Effector memory CD8-positive, alpha-beta T cell (primary cell): ENCODE measurements around the gene GPRIN3.

ENCODE experiments used
- ATAC-seq: fragments of 150-1000 bp; cut with Tn5 transposase; replicated peaks from 2 replicates; pipeline ENCODE4 v1.10.0; 2021; ENCODE audit warnings: mild to moderate bottlenecking, moderate library complexity
- DNase-seq, 3 experiments: peaks; one replicate each; pipeline ENCODE4 v3.0.0; 2021
- H3K27ac Mint-ChIP-seq, 2 donors: one replicate each; pipeline ENCODE4 v1.8.0; 2022; ENCODE audit warnings: mild to moderate bottlenecking in 2 of 2, mixed read lengths in 2 of 2, moderate library complexity in 2 of 2
- H3K27me3 Mint-ChIP-seq, 2 donors: one replicate each; pipeline ENCODE4 v1.8.0; 2022; ENCODE audit warnings: mixed read lengths in 2 of 2
- H3K36me3 Mint-ChIP-seq: one replicate; pipeline ENCODE4 v1.8.0; 2022; ENCODE audit warnings: mild to moderate bottlenecking, moderate library complexity, mixed read lengths; ENCODE audit not compliant: insufficient read depth
- H3K4me1 Mint-ChIP-seq, 2 donors: one replicate each; pipeline ENCODE4 v1.8.0; 2022; ENCODE audit warnings: low read depth in 2 of 2, mixed read lengths in 2 of 2
- H3K4me3 Mint-ChIP-seq, 2 donors: one replicate each; pipeline ENCODE4 v1.8.0; 2022; ENCODE audit warnings: mild to moderate bottlenecking in 2 of 2, mixed read lengths in 2 of 2, moderate library complexity in 2 of 2
- H3K9me3 Mint-ChIP-seq, 2 donors: one replicate each; pipeline ENCODE4 v1.8.0; 2022; ENCODE audit warnings: mixed read lengths in 2 of 2

The GPRIN3 gene

GRCh38 chr4:89277412-89277811 lies 30.2 kb downstream of the GPRIN3 start:
- DNase-seq (no peak), ATAC-seq (no peak)
- Mint-ChIP-seq H3K27ac (no peak overlapping the region), H3K9me3 (peaks cover 0 to 2% of the 10 kb centered on the region in 2 donors), H3K36me3 (peaks cover 22% of the 10 kb centered on the region), H3K4me1 (peaks cover 48 to 61% of the 10 kb centered on the region in 2 donors), H3K4me3 (no peak overlapping the region), H3K27me3 (no peaks in the 10 kb centered on the region)

GRCh38 chr4:89276296-89276695 lies 31.3 kb downstream of the GPRIN3 start:
- H3K4me3 Mint-ChIP-seq = no peak overlapping the region
- H3K36me3 Mint-ChIP-seq = peaks cover 22% of the 10 kb centered on the region
- H3K27me3 Mint-ChIP-seq = no peaks in the 10 kb centered on the region
- no peak for ATAC-seq
- H3K4me1 Mint-ChIP-seq = peaks cover 50 to 62% of the 10 kb centered on the region in 2 donors
- peaks cover 0 to 2% of the 10 kb centered on the region in 2 donors for H3K9me3 Mint-ChIP-seq
- DNase-seq = no peak
- H3K27ac Mint-ChIP-seq = peak overlapping the region in 1 of 2 donors; percentile 11

- H3K27me3 Mint-ChIP-seq = no peaks in the 10 kb centered on the region
- no peak for ATAC-seq
- no peak for DNase-seq
Observed at GRCh38 chr4:89275587-89275986, 32.0 kb downstream of the GPRIN3 start.

GRCh38 chr4:89273741-89274141 lies 33.9 kb downstream of the GPRIN3 start:
- H3K36me3 Mint-ChIP-seq = peaks cover 23% of the 10 kb centered on the region
- no peaks in the 10 kb centered on the region for H3K27me3 Mint-ChIP-seq
- DNase-seq = no peak
- H3K4me1 Mint-ChIP-seq = peaks cover 60 to 79% of the 10 kb centered on the region in 2 donors
- no peak for ATAC-seq
- no peak overlapping the region for H3K4me3 Mint-ChIP-seq
- peaks cover 0 to 2% of the 10 kb centered on the region in 2 donors for H3K9me3 Mint-ChIP-seq
- peak overlapping the region in 1 of 2 donors; percentile 74 for H3K27ac Mint-ChIP-seq

More at GRCh38 chr4:89275587-89275986, 32.0 kb downstream of the GPRIN3 start:
- H3K9me3 Mint-ChIP-seq = peaks cover 0 to 2% of the 10 kb centered on the region in 2 donors
- peak overlapping the region in 1 of 2 donors; percentile 72 for H3K27ac Mint-ChIP-seq
- peaks cover 52 to 64% of the 10 kb centered on the region in 2 donors for H3K4me1 Mint-ChIP-seq
- H3K36me3 Mint-ChIP-seq = peaks cover 24% of the 10 kb centered on the region
- no peak overlapping the region for H3K4me3 Mint-ChIP-seq

- Mint-ChIP-seq H3K9me3 (no peaks in the 10 kb centered on the region), H3K36me3 (peaks cover 16% of the 10 kb centered on the region), H3K4me3 (peak overlapping the region in 1 of 2 donors; percentile 35), H3K27me3 (no peaks in the 10 kb centered on the region), H3K27ac (peak overlapping the region; percentile 4 to 37), H3K4me1 (peaks cover 58 to 83% of the 10 kb centered on the region in 2 donors)
- DNase-seq = no peak
- ATAC-seq = peak; percentile 90
Observed at GRCh38 chr4:89270792-89271191, 36.8 kb downstream of the GPRIN3 start.

GRCh38 chr4:89269121-89269666 lies 38.4 kb downstream of the GPRIN3 start:
- Mint-ChIP-seq H3K9me3 (no peaks in the 10 kb centered on the region), H3K4me3 (peak overlapping the region in 1 of 2 donors; percentile 7), H3K27ac (peak overlapping the region; percentile 4 to 72), H3K27me3 (no peaks in the 10 kb centered on the region), H3K36me3 (peaks cover 14% of the 10 kb centered on the region), H3K4me1 (peaks cover 52 to 77% of the 10 kb centered on the region in 2 donors)
- DNase-seq = no peak
- ATAC-seq = no peak

GRCh38 chr4:89268679-89269078 lies 38.9 kb downstream of the GPRIN3 start:
- DNase-seq = no peak
- no peaks in the 10 kb centered on the region for H3K9me3 Mint-ChIP-seq
- peak overlapping the region; percentile 4 to 72 for H3K27ac Mint-ChIP-seq
- peaks cover 11% of the 10 kb centered on the region for H3K36me3 Mint-ChIP-seq
- no peak for ATAC-seq
- no peak overlapping the region for H3K4me3 Mint-ChIP-seq
- no peaks in the 10 kb centered on the region for H3K27me3 Mint-ChIP-seq
- H3K4me1 Mint-ChIP-seq = peaks cover 51 to 77% of the 10 kb centered on the region in 2 donors

GRCh38 chr4:89267846-89268245 lies 39.8 kb downstream of the GPRIN3 start:
- Mint-ChIP-seq H3K9me3 (no peaks in the 10 kb centered on the region), H3K4me1 (peaks cover 55 to 79% of the 10 kb centered on the region in 2 donors), H3K4me3 (peak overlapping the region in 1 of 2 donors; percentile 23), H3K36me3 (peaks cover 17% of the 10 kb centered on the region), H3K27me3 (no peaks in the 10 kb centered on the region), H3K27ac (peak overlapping the region; percentile 4 to 72)
- DNase-seq (no peak), ATAC-seq (no peak)

GRCh38 chr4:89267392-89267791 lies 40.2 kb downstream of the GPRIN3 start:
- H3K27ac Mint-ChIP-seq = peak overlapping the region; percentile 4 to 72
- ATAC-seq = no peak
- H3K36me3 Mint-ChIP-seq = peaks cover 21% of the 10 kb centered on the region
- H3K4me3 Mint-ChIP-seq = no peak overlapping the region
- H3K4me1 Mint-ChIP-seq = peaks cover 54 to 79% of the 10 kb centered on the region in 2 donors
- no peaks in the 10 kb centered on the region for H3K9me3 Mint-ChIP-seq
- no peak for DNase-seq
- H3K27me3 Mint-ChIP-seq = no peaks in the 10 kb centered on the region

- Mint-ChIP-seq H3K36me3 (peaks cover 21% of the 10 kb centered on the region), H3K27ac (peak overlapping the region; percentile 49 to 82), H3K9me3 (no peaks in the 10 kb centered on the region), H3K4me1 (peaks cover 47 to 75% of the 10 kb centered on the region in 2 donors), H3K27me3 (no peaks in the 10 kb centered on the region), H3K4me3 (no peak overlapping the region)
- ATAC-seq (no peak), DNase-seq (no peak)
Observed at GRCh38 chr4:89266128-89266527, 41.5 kb downstream of the GPRIN3 start.

GRCh38 chr4:89263265-89263664 lies 44.3 kb downstream of the GPRIN3 start:
- H3K36me3 Mint-ChIP-seq = peaks cover 21% of the 10 kb centered on the region
- H3K27ac Mint-ChIP-seq = peak overlapping the region; percentile 64 to 86
- no peaks in the 10 kb centered on the region for H3K9me3 Mint-ChIP-seq
- peaks cover 53 to 72% of the 10 kb centered on the region in 2 donors for H3K4me1 Mint-ChIP-seq
- ATAC-seq (no peak), DNase-seq (no peak)
- no peaks in the 10 kb centered on the region for H3K27me3 Mint-ChIP-seq
- H3K4me3 Mint-ChIP-seq = peak overlapping the region in 1 of 2 donors; percentile 17

- ATAC-seq = no peak
- no peak for DNase-seq
Observed at GRCh38 chr4:89259301-89260028, 48.1 kb downstream of the GPRIN3 start.

GRCh38 chr4:89258506-89258905 lies 49.1 kb downstream of the GPRIN3 start:
- Mint-ChIP-seq H3K4me1 (peaks cover 72 to 85% of the 10 kb centered on the region in 2 donors), H3K9me3 (no peaks in the 10 kb centered on the region)
- ATAC-seq = no peak

More at GRCh38 chr4:89259301-89260028, 48.1 kb downstream of the GPRIN3 start:
- Mint-ChIP-seq H3K36me3 (peaks cover 26% of the 10 kb centered on the region), H3K27ac (peak overlapping the region; percentile 80 to 93), H3K4me3 (no peak overlapping the region), H3K9me3 (no peaks in the 10 kb centered on the region), H3K4me1 (peaks cover 74 to 88% of the 10 kb centered on the region in 2 donors), H3K27me3 (no peaks in the 10 kb centered on the region)

GRCh38 chr4:89257376-89257775 lies 50.2 kb downstream of the GPRIN3 start:
- peaks cover 68 to 84% of the 10 kb centered on the region in 2 donors for H3K4me1 Mint-ChIP-seq
- H3K36me3 Mint-ChIP-seq = peaks cover 15% of the 10 kb centered on the region
- H3K27ac Mint-ChIP-seq = peak overlapping the region; percentile 80 to 93
- ATAC-seq (no peak), DNase-seq (no peak)
- H3K9me3 Mint-ChIP-seq = no peaks in the 10 kb centered on the region
- peak overlapping the region in 1 of 2 donors; percentile 34 for H3K4me3 Mint-ChIP-seq
- H3K27me3 Mint-ChIP-seq = no peaks in the 10 kb centered on the region

More at GRCh38 chr4:89258506-89258905, 49.1 kb downstream of the GPRIN3 start:
- Mint-ChIP-seq H3K36me3 (peaks cover 25% of the 10 kb centered on the region), H3K27ac (peak overlapping the region; percentile 80 to 93), H3K4me3 (no peak overlapping the region), H3K27me3 (no peaks in the 10 kb centered on the region)
- DNase-seq = no peak
